A549 (cell line): Measurements from ENCODE around the gene LOXL1. TPM values are rescaled to one million over a fixed set of nuclear protein-coding genes. Genes with fewer than 3 reads are reported as not detected.

ENCODE experiments used
- ATAC-seq, 2 experiments: fragments of 200-7000 bp in 1 of 2; fragments of >200 bp in 1 of 2; cut with Nextera tagmentation in 1 of 2; cut with Tn5 transposase in 1 of 2; 3 replicates each; pipeline versions ENCODE4 v1.8.0 to v1.9.1; 2018 to 2020; ENCODE audit warnings: mild to moderate bottlenecking in 1 of 2, moderate library complexity in 1 of 2
- CTCF ChIA-PET: fragments of 300-600 bp; sonication (Branson Sonifier 250); formaldehyde crosslinking; extraction: SDS; loops from one replicate; lab custom pipeline; 2021; ENCODE audit warnings: antibody characterized with exemption, inconsistent platforms; lab: Yijun Ruan, JAX
- POLR2A ChIA-PET: fragments of 350-600 bp; formaldehyde crosslinking; extraction: SDS; loops from one replicate; lab custom pipeline; 2021; ENCODE audit warnings: antibody characterized with exemption, inconsistent platforms; lab: Yijun Ruan, JAX
- DNase-seq, 2 experiments: peaks; one replicate each; pipeline versions ENCODE4 v3.0.0 to v3.0.0-alpha.2; 2011 to 2016; ENCODE audit warnings: low read depth in 1 of 2, low spot score in 1 of 2
- FAIRE-seq: peaks from 2 replicates; lab custom pipeline; 2011; peaks lifted over from hg19 to GRCh38; lab: Jason Lieb, UNC
- H3K27ac ChIP-seq, 2 experiments: fragments of >200 bp; sonication (Bioruptor Twin); formaldehyde crosslinking; 3 replicates each; pipeline ENCODE4 v1.5.1; 2016 to 2017
- H3K4me1 ChIP-seq: fragments of >200 bp; sonication (Bioruptor Twin); formaldehyde crosslinking; 3 replicates; pipeline ENCODE4 v1.6.1; 2016
- H3K4me2 ChIP-seq: fragments of >200 bp; sonication (Bioruptor Twin); formaldehyde crosslinking; 3 replicates; pipeline ENCODE4 v1.6.1; 2016
- H3K4me3 ChIP-seq: fragments of >200 bp; sonication (Bioruptor Twin); formaldehyde crosslinking; 3 replicates; pipeline ENCODE4 v1.5.1; 2016
- H3K9me3 ChIP-seq: fragments of >200 bp; sonication (Bioruptor Twin); formaldehyde crosslinking; 3 replicates; pipeline ENCODE4 v1.6.1; 2016
- BHLHE40 ChIP-seq: IDR thresholded peaks from 2 replicates; pipeline ENCODE4 v1.6.1; 2012; ENCODE audit warnings: low read depth, low read length, inconsistent platforms
- CBX2 ChIP-seq: fragments of 200-600 bp; sonication (generic); IDR thresholded peaks from 2 replicates; pipeline ENCODE4 v1.6.1; 2016; ENCODE audit warnings: low read depth, mild to moderate bottlenecking, borderline replicate concordance
- CBX8 ChIP-seq: fragments of 200-600 bp; sonication (generic); IDR thresholded peaks from 2 replicates; pipeline ENCODE4 v1.6.1; 2016
- CHD2 ChIP-seq: fragments of 150-350 bp; IDR thresholded peaks from 2 replicates; pipeline ENCODE4 v1.6.1; 2014; ENCODE audit warnings: low read length; ENCODE audit not compliant: partially characterized antibody
- E2F6 ChIP-seq: IDR thresholded peaks from 2 replicates; pipeline ENCODE4 v1.6.1; 2012; ENCODE audit warnings: low read depth, borderline replicate concordance
- EHF ChIP-seq: fragments of 250-450 bp; sonication (Bioruptor Pico); IDR thresholded peaks from 2 replicates; pipeline ENCODE4 v1.5.0; 2020; ENCODE audit warnings: mild to moderate bottlenecking
- EHMT2 ChIP-seq: fragments of 200-600 bp; sonication (generic); IDR thresholded peaks from 2 replicates; pipeline ENCODE4 v1.6.1; 2016; ENCODE audit warnings: antibody characterized with exemption, low read depth, mild to moderate bottlenecking, moderate library complexity
- ELK1 ChIP-seq: fragments of 150-350 bp; IDR thresholded peaks from 2 replicates; pipeline ENCODE4 v1.6.1; 2014; ENCODE audit warnings: low read depth, mild to moderate bottlenecking, low read length
- FOSB ChIP-seq: fragments of 250-450 bp; sonication (Bioruptor Pico); IDR thresholded peaks from 2 replicates; pipeline ENCODE4 v1.5.0; 2020; ENCODE audit warnings: mild to moderate bottlenecking, moderate library complexity
- FOSL2 ChIP-seq, 2 experiments: fragments of 450-650 bp in 1 of 2; fragments of >200 bp in 1 of 2; sonication (Bioruptor Twin) in 1 of 2; formaldehyde crosslinking; IDR thresholded peaks; 2 replicates each; pipeline versions ENCODE4 v1.5.0 to v1.6.1; 2016 to 2020; ENCODE audit warnings: mild to moderate bottlenecking in 1 of 2, moderate library complexity in 1 of 2
- FOXS1 ChIP-seq: fragments of 250-450 bp; sonication (Bioruptor Pico); IDR thresholded peaks from 2 replicates; pipeline ENCODE4 v1.5.0; 2020; ENCODE audit warnings: mild to moderate bottlenecking, moderate library complexity
- HES2 ChIP-seq: fragments of >200 bp; sonication (Bioruptor Twin); formaldehyde crosslinking; IDR thresholded peaks from 2 replicates; pipeline ENCODE4 v1.6.1; 2016
- HEYL ChIP-seq: fragments of 250-450 bp; sonication (Bioruptor Pico); IDR thresholded peaks from 2 replicates; pipeline ENCODE4 v1.8.0; 2021; ENCODE audit warnings: mild to moderate bottlenecking, moderate library complexity
- HOXB13 ChIP-seq: fragments of 250-450 bp; sonication (Bioruptor Pico); IDR thresholded peaks from 2 replicates; pipeline ENCODE4 v1.5.0; 2020; ENCODE audit warnings: low read depth, mild to moderate bottlenecking, moderate library complexity
- HOXB5 ChIP-seq: fragments of 250-450 bp; sonication (Bioruptor Pico); IDR thresholded peaks from 2 replicates; pipeline ENCODE4 v1.5.0; 2020; ENCODE audit warnings: mild to moderate bottlenecking, moderate library complexity
- JUN ChIP-seq, 2 experiments: fragments of >200 bp; sonication (Bioruptor Twin); formaldehyde crosslinking; IDR thresholded peaks; 2 replicates in 1 of 2; 3 replicates in 1 of 2; pipeline ENCODE4 v1.6.1; 2016 to 2017
- JUNB ChIP-seq: fragments of >200 bp; sonication (Bioruptor Twin); formaldehyde crosslinking; IDR thresholded peaks from 2 replicates; pipeline ENCODE4 v1.6.1; 2016
- KDM5A ChIP-seq: fragments of 200-600 bp; sonication (generic); IDR thresholded peaks from 2 replicates; pipeline ENCODE4 v1.6.1; 2016; ENCODE audit warnings: antibody characterized with exemption, mild to moderate bottlenecking
- MAX ChIP-seq: IDR thresholded peaks from 2 replicates; pipeline ENCODE4 v1.6.1; 2012
- NPAS2 ChIP-seq: fragments of 250-450 bp; sonication (Bioruptor Pico); IDR thresholded peaks from 2 replicates; pipeline ENCODE4 v1.8.0; 2022; ENCODE audit warnings: mild to moderate bottlenecking, moderate library complexity, borderline replicate concordance
- NR3C1 ChIP-seq: fragments of >200 bp; sonication (Bioruptor Twin); formaldehyde crosslinking; IDR thresholded peaks from 3 replicates; pipeline ENCODE4 v1.6.1; 2017
- PHF8 ChIP-seq: fragments of 200-600 bp; sonication (generic); IDR thresholded peaks from 2 replicates; pipeline ENCODE4 v1.6.1; 2016; ENCODE audit warnings: low read depth, mild to moderate bottlenecking, antibody characterized with exemption, moderate library complexity, borderline replicate concordance
- POLR2AphosphoS2 ChIP-seq: conservative IDR thresholded peaks from 2 replicates; pipeline ENCODE4 v1.6.1; 2012; ENCODE audit warnings: low read length, improper control_type of control experiment, inconsistent platforms
- RARB ChIP-seq: fragments of 250-450 bp; sonication (Bioruptor Pico); IDR thresholded peaks from 2 replicates; pipeline ENCODE4 v1.8.0; 2021; ENCODE audit warnings: mild to moderate bottlenecking, moderate library complexity
- REST ChIP-seq: fragments of 200-600 bp; sonication (generic); IDR thresholded peaks from 2 replicates; pipeline ENCODE4 v1.6.1; 2016; ENCODE audit warnings: antibody characterized with exemption, mild to moderate bottlenecking, moderate library complexity
- RFX5 ChIP-seq: fragments of 450-650 bp; IDR thresholded peaks from 2 replicates; pipeline ENCODE4 v1.7.1; 2014; ENCODE audit warnings: antibody characterized with exemption, mild to moderate bottlenecking, moderate library complexity
- SMC3 ChIP-seq: fragments of >200 bp; sonication (Bioruptor Twin); formaldehyde crosslinking; IDR thresholded peaks from 3 replicates; pipeline ENCODE4 v1.6.1; 2018; ENCODE audit warnings: inconsistent platforms
- SREBF2 ChIP-seq: fragments of 450-650 bp; IDR thresholded peaks from 2 replicates; pipeline ENCODE4 v1.6.1; 2014; ENCODE audit warnings: mild to moderate bottlenecking, moderate library complexity
- TP53 ChIP-seq: fragments of 250-450 bp; sonication (Bioruptor Pico); IDR thresholded peaks from 2 replicates; pipeline ENCODE4 v1.5.0; 2021; ENCODE audit warnings: mild to moderate bottlenecking, moderate library complexity
- USF2 ChIP-seq: fragments of 450-650 bp; IDR thresholded peaks from 2 replicates; pipeline ENCODE4 v1.6.1; 2014; ENCODE audit warnings: antibody characterized with exemption
- ZFP36 ChIP-seq: fragments of 450-650 bp; IDR thresholded peaks from 2 replicates; pipeline ENCODE4 v1.6.1; 2014; ENCODE audit warnings: borderline replicate concordance; ENCODE audit not compliant: partially characterized antibody
- WGBS: methylation state at CpG from one replicate; pipeline ENCODE4 v1.1.6; 2017; ENCODE audit errors: missing lambda C conversion rate; 5-methylcytosine and 5-hydroxymethylcytosine counted together
- polyA plus RNA-seq, 4 experiments: library from polyadenylated mRNA; depleted of rRNA in 3 of 4; stranded (reverse); fragments of >200 nt; fragmentation: RNase III in 1 of 4; extraction: RNeasy Plus Mini Kit Qiagen cat#74134 plus additional on column Dnase treatment in 1 of 4; gene quantifications; 2 replicates in 3 of 4; 3 replicates in 1 of 4; pipeline ENCODE4 v1.2.3, GENCODE V29; 2011 to 2017

Gene LOXL1
- polyA plus RNA-seq, 2 of the 4 experiments (the other 2 are of a cell fraction), result 0.62 to 0.65 TPM

- no peak for DNase-seq
- WGBS, result 38% methylated on average over 10 of the region's 12 CpGs
- H3K4me2 ChIP-seq, result no peak overlapping the region
- no peak overlapping the region for H3K4me3 ChIP-seq
- H3K27ac ChIP-seq, result no peak overlapping the region
- POLR2A ChIA-PET, result no interaction called here
- no peaks in the 10 kb centered on the region for H3K9me3 ChIP-seq
- no peak for TF ChIP-seq MAX
- no peak for TF ChIP-seq NPAS2
- no peak for TF ChIP-seq HEYL (CRISPR knock-in tag)
- TF ChIP-seq RARB (CRISPR knock-in tag), result no peak
- no peak for TF ChIP-seq CBX8
- TF ChIP-seq HOXB13 (CRISPR knock-in tag), result no peak
- TF ChIP-seq USF2, result no peak
- TF ChIP-seq JUN (IDR thresholded peaks at IDR 0.05), result no peak
- TF ChIP-seq POLR2AphosphoS2, result no peak
- no peak for TF ChIP-seq RFX5
- no peak for TF ChIP-seq PHF8
- TF ChIP-seq SMC3, result no peak
- no peak for TF ChIP-seq TP53 (CRISPR knock-in tag)
- TF ChIP-seq FOXS1 (CRISPR knock-in tag), result no peak
- TF ChIP-seq ZFP36, result no peak
- no peak for TF ChIP-seq EHMT2
- no peak for TF ChIP-seq CHD2
- TF ChIP-seq NR3C1, result no peak
- TF ChIP-seq JUNB, result no peak
- CTCF ChIA-PET, result interaction anchor here (0.9 to 1.3 kb wide), 3 partner anchors 16 to 27 kb away, joined by 3 read pairs; no protein-coding TSS in a partner anchor
- FAIRE-seq, result no peak
- no peak for ATAC-seq
- H3K4me1 ChIP-seq, result no peaks in the 10 kb centered on the region
Measured at GRCh38 chr15:73881579-73882320, 44.5 kb upstream of the LOXL1 start.

- H3K9me3 ChIP-seq, result no peaks in the 10 kb centered on the region
- H3K4me2 ChIP-seq, result no peak overlapping the region
- no peak overlapping the region for H3K27ac ChIP-seq
- no peaks in the 10 kb centered on the region for H3K4me1 ChIP-seq
- 61% methylated on average over 3 of the region's 10 CpGs for WGBS
- FAIRE-seq, result no peak
- no peak overlapping the region for H3K4me3 ChIP-seq
- ChIA-PET CTCF (no interaction called here), POLR2A (interaction anchor here (0.6 kb wide), 1 partner anchor 251 kb away, joined by 3 read pairs; no protein-coding TSS in a partner anchor)
- peak in 1 of 2 experiments; percentile 22; a peak in 1 of 6 replicates for ATAC-seq
- TF ChIP-seq REST, result no peak
- TF ChIP-seq ELK1, result no peak
- no peak for TF ChIP-seq CBX2
- TF ChIP-seq RARB (CRISPR knock-in tag), result no peak
- no peak for TF ChIP-seq HES2
- no peak for TF ChIP-seq CHD2
- TF ChIP-seq BHLHE40, result no peak
- TF ChIP-seq POLR2AphosphoS2, result no peak
- no peak for TF ChIP-seq SREBF2
- no peak for TF ChIP-seq FOSL2 (IDR thresholded peaks at IDR 0.05)
- no peak for TF ChIP-seq FOSL2 (CRISPR knock-in tag; IDR thresholded peaks at IDR 0.05)
- no peak for TF ChIP-seq HOXB5 (CRISPR knock-in tag)
- TF ChIP-seq EHF (CRISPR knock-in tag), result no peak
- no peak for TF ChIP-seq E2F6
- TF ChIP-seq EHMT2, result no peak
- no peak for TF ChIP-seq FOSB
- no peak for TF ChIP-seq JUNB
- no peak for TF ChIP-seq KDM5A
- DNase-seq, result no peak
Measured at GRCh38 chr15:73882761-73883419, 43.4 kb upstream of the LOXL1 start.
